ENCODE measurements around the gene TTLL13.
"Not testable (repeated sequence)": the region's sequence is repeated elsewhere in the genome, so short reads cannot be mapped to it uniquely, and the experiment has no call there.

TTLL13 gene

DNA sequence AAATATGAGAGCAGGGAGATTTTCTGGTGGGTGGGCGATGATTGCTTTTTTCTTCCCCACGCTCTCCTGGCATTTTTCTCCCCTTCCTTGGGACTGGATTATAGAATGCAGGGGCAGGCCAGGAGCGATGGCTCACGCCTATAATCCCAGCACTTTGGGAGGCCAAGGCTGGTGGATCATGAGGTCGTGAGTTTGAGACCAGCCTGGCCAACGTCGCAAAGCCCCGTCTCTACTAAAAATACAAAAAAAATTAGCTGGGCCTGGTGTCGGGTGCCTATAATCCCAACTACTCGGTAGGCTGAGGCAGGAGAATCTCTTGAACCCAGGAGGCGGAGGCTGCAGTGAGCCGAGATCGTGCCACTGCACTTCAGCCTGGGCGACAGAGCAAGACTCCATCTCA, 56.0 kb downstream of the TTLL13 start:
- not testable (repeated sequence) for H3K27me3 Mint-ChIP-seq, H3K4me3 Mint-ChIP-seq, ATAC-seq, H3K9me3 Mint-ChIP-seq, H3K27ac Mint-ChIP-seq, DNase-seq
- peaks cover 56% of the 10 kb centered on the region for H3K4me1 Mint-ChIP-seq

DNA sequence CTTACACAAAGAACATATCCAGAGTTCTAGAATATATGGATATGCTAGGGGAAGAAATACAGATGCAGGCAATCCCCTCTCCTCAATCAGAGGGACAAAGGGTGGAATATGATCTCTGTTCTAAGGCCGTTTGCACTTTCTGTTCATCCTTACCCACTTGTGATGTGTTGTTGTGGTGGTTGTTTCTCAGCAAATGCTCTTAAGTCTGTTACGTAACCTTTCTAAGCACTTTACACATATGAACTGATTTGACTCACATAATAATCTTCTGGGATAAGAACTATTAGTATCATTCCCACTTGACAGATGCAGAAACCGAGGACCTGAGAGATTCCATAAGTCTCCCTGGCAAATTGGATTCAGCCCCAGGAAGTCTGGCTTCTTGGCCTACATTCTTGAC, 56.6 kb downstream of the TTLL13 start:
- Mint-ChIP-seq H3K27ac (peak overlapping the region; percentile 1 to 13), H3K4me1 (peaks cover 51% of the 10 kb centered on the region), H3K27me3 (no peaks in the 10 kb centered on the region), H3K4me3 (peak overlapping the region; percentile 66 to 68), H3K9me3 (no peaks in the 10 kb centered on the region)
- ATAC-seq = no peak
- no peak for DNase-seq

DNA sequence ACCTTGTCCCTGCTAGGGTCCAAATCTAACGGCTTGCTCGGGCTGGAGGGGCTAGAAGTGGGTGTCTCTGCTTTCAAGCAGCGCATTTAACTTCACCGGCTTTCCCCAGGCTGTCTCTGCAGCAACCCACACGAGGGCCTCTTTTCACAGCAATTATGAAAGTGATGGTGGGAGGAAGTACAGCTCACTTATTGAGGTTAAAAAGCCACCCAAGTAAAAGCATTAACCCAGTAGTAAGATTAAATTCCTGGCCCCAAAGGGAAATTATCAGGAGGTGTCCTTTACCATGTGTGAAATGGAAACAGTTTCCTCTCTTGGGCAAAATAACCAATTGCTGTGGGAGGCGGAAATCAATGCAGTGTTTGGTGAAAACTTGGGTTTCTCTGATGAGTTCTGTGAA, 57.2 kb downstream of the TTLL13 start:
- peak; percentile 44 to 57 for DNase-seq
- peak overlapping the region; percentile 66 to 68 for H3K4me3 Mint-ChIP-seq

DNA sequence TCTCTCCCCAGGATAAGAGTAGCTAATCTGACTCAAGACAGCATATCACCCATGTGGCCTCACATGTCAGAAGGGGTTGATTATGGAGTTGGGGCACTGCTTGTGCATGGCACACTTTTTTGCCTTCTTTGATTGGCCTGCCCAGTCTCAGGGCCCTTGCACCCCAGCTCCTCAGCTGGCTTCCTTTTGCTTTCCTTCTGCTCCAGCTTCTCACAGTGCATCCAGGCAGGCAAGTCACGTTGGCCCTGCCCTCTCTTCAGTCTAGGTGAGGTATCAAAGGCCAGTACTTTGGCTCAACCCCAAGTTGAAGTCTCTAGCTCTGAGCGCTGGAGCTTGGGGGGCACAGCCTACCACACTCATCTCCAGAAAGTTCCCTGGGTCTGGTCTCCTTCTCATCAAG, 58.3 kb downstream of the TTLL13 start:
- H3K4me1 Mint-ChIP-seq = peaks cover 55% of the 10 kb centered on the region
- no peak for DNase-seq
- H3K27ac Mint-ChIP-seq = no peak overlapping the region
- ATAC-seq = no peak
- H3K9me3 Mint-ChIP-seq = no peaks in the 10 kb centered on the region
- H3K27me3 Mint-ChIP-seq = no peaks in the 10 kb centered on the region
- no peak overlapping the region for H3K4me3 Mint-ChIP-seq

More for the DNA sequence above, 57.2 kb downstream of the TTLL13 start:
- Mint-ChIP-seq H3K27me3 (no peaks in the 10 kb centered on the region), H3K9me3 (no peaks in the 10 kb centered on the region), H3K4me1 (peaks cover 47% of the 10 kb centered on the region), H3K27ac (peak overlapping the region; percentile 1 to 13)
- ATAC-seq = peak; percentile 95

DNA sequence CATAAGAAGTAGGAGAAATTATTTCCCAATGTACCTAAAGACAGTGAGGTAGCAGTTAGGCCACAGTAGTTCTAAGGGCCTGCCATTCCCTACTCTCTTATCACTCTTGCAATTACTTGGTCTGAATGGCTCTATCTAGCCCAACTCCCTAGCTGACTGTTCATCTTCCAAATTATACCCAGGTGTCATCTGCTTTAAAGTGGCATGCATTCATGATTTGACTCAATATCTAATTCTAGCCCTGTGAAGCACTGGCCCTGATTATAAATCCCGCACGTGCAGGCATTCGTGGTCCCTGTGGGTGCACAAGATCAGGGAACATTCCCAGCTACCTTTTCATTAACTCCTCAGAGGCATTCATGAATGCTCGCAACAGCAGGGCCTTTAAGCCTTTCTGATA, 59.7 kb downstream of the TTLL13 start:
- DNase-seq = no peak
- ATAC-seq = peak; percentile 35
- H3K27ac Mint-ChIP-seq = no peak overlapping the region
- H3K9me3 Mint-ChIP-seq = no peaks in the 10 kb centered on the region
- no peaks in the 10 kb centered on the region for H3K27me3 Mint-ChIP-seq
- no peak overlapping the region for H3K4me3 Mint-ChIP-seq
- peaks cover 52% of the 10 kb centered on the region for H3K4me1 Mint-ChIP-seq
